ENCODE measurements around the gene IRGQ. TPM values are rescaled to one million over a fixed set of nuclear protein-coding genes. Genes with fewer than 3 reads are reported as not detected.

IRGQ gene
- total RNA-seq: 20.1 and 29.3 TPM in 2 replicates

GRCh38 chr19:43595999-43596841 lies at the start of gene IRGQ, which contains the start of gene ZNF576:
IRGQ (minus strand) TSS chr19:43596134; CDS start chr19:43595338, 796 bp downstream.
ZNF576 (plus strand) TSS chr19:43596595; CDS start chr19:43597109, 514 bp downstream.

GRCh38 chr19:43639519-43640423 lies 43.8 kb upstream of the IRGQ start, which contains the start of gene CADM4:
CADM4 (minus strand) TSS chr19:43639850; CDS start chr19:43639790, 60 bp downstream.

GRCh38 chr19:43619262-43620060 lies 23.5 kb upstream of the IRGQ start, which contains the start of gene ZNF428:
ZNF428 (minus strand) TSS chr19:43619629; CDS start chr19:43614304, 5,325 bp downstream.

GRCh38 chr19:43611788-43612187 lies 15.9 kb upstream of the IRGQ start, which contains the start of gene SRRM5:
SRRM5 (plus strand) TSS chr19:43612088; CDS start chr19:43612122, 34 bp downstream.

GRCh38 chr19:43575156-43575950 lies 20.6 kb downstream of the IRGQ start, which contains the start of the genes PINLYP and XRCC1:
PINLYP (plus strand) TSS chr19:43575801; CDS start chr19:43577192, 1,391 bp downstream.
XRCC1 (minus strand) TSS chr19:43575527; CDS start chr19:43575458, 69 bp downstream.

Other genes with a start within 250 kb of the IRGQ start
- 0.76 TPM in 1 of 2 replicates, not detected in the other for gene CD177, start 242.4 kb downstream of the IRGQ start, total RNA-seq
- not detected in 2 replicates for gene TEX101, start 181.2 kb downstream of the IRGQ start, total RNA-seq
- not detected in 2 replicates for gene LYPD3, start 130.5 kb downstream of the IRGQ start, total RNA-seq
- 12.1 and 17.5 TPM in 2 replicates for gene PHLDB3, start 91.4 kb downstream of the IRGQ start, total RNA-seq
- 55.6 and 78.9 TPM in 2 replicates for gene ETHE1, start 68.9 kb downstream of the IRGQ start, total RNA-seq
- gene ZNF575, start 62.9 kb downstream of the IRGQ start, total RNA-seq: 0.26 and 0.36 TPM in 2 replicates
- 10.9 and 15.0 TPM in 2 replicates for gene XRCC1, start 20.6 kb downstream of the IRGQ start, total RNA-seq
- gene PINLYP, start 20.3 kb downstream of the IRGQ start, total RNA-seq: 0.76 and 1.3 TPM in 2 replicates
- gene ZNF576, start 461 bp upstream of the IRGQ start, total RNA-seq: 9.7 and 11.1 TPM in 2 replicates
- gene SRRM5, start 16.0 kb upstream of the IRGQ start, total RNA-seq: 0.03 TPM in 1 of 2 replicates, not detected in the other
- 28.0 and 29.2 TPM in 2 replicates for gene ZNF428, start 23.5 kb upstream of the IRGQ start, total RNA-seq
- gene CADM4, start 43.7 kb upstream of the IRGQ start, total RNA-seq: 4.3 and 5.6 TPM in 2 replicates
- 87.8 and 131 TPM in 2 replicates for gene PLAUR, start 74.0 kb upstream of the IRGQ start, total RNA-seq
- not detected in 2 replicates for gene IRGC, start 119.9 kb upstream of the IRGQ start, total RNA-seq
- gene SMG9, start 158.8 kb upstream of the IRGQ start, total RNA-seq: 11.3 and 23.8 TPM in 2 replicates
- gene KCNN4, start 184.8 kb upstream of the IRGQ start, total RNA-seq: 3.3 and 11.3 TPM in 2 replicates
- 1.4 and 2.1 TPM in 2 replicates for gene LYPD5, start 206.3 kb upstream of the IRGQ start, total RNA-seq
- gene ZNF283, start 231.2 kb upstream of the IRGQ start, total RNA-seq: 15.9 and 16.0 TPM in 2 replicates